OCI-M2 (cell line): ENCODE results near the gene EXOC7.

Experiments
- DNase-seq: peaks from one replicate; lab custom pipeline; 2025; ENCODE audit not compliant: unreplicated experiment; lab: John Stamatoyannopoulos, UW

The EXOC7 gene

GRCh38 chr17:76103274-76104139 is at the start of gene EXOC7:
Gene EXOC7, minus strand, starts transcription at chr17:76103787. Its CDS starts 95 bp downstream, at chr17:76103692.
- DNase-seq: no peak

GRCh38 chr17:76153202-76153601 is 49.6 kb upstream of the EXOC7 start:
- DNase-seq: no peak

- DNase-seq: no peak
Measured at GRCh38 chr17:76152591-76152990, 49.0 kb upstream of the EXOC7 start.

- no peak for DNase-seq
Measured at GRCh38 chr17:76151896-76152454, 48.4 kb upstream of the EXOC7 start.

GRCh38 chr17:76150712-76151622 is 47.4 kb upstream of the EXOC7 start:
- no peak for DNase-seq

GRCh38 chr17:76149214-76149613 is 45.6 kb upstream of the EXOC7 start:
- DNase-seq: no peak

GRCh38 chr17:76148015-76148326 is 44.4 kb upstream of the EXOC7 start:
- DNase-seq: no peak

GRCh38 chr17:76147211-76148014 is 43.8 kb upstream of the EXOC7 start:
- no peak for DNase-seq

GRCh38 chr17:76146053-76146851 is 42.7 kb upstream of the EXOC7 start:
- DNase-seq: no peak

- no peak for DNase-seq
Measured at GRCh38 chr17:76145231-76146052, 41.9 kb upstream of the EXOC7 start.

- DNase-seq: no peak
Measured at GRCh38 chr17:76142585-76143041, 39.0 kb upstream of the EXOC7 start.

- DNase-seq: no peak
Measured at GRCh38 chr17:76142039-76142584, 38.5 kb upstream of the EXOC7 start.

GRCh38 chr17:76141212-76142038 is 37.8 kb upstream of the EXOC7 start, which contains the start of gene FOXJ1:
Gene FOXJ1, minus strand, starts transcription at chr17:76141245. Its CDS starts 850 bp downstream, at chr17:76140395.
- no peak for DNase-seq

- no peak for DNase-seq
Measured at GRCh38 chr17:76140661-76141211, 37.1 kb upstream of the EXOC7 start.

GRCh38 chr17:76139801-76140660 is 36.4 kb upstream of the EXOC7 start:
- no peak for DNase-seq

GRCh38 chr17:76138896-76139752 is 35.5 kb upstream of the EXOC7 start:
- no peak for DNase-seq
